ENCODE results near the gene PRR20C.
"Not testable (repeated sequence)": the region's sequence is repeated elsewhere in the genome, so short reads cannot be mapped to it uniquely, and the experiment has no call there.

The PRR20C gene

GRCh38 chr13:57153761-57154160 lies at the start of gene PRR20C:
Gene PRR20C, plus strand, starts transcription at chr13:57154061. Its CDS starts 387 bp downstream, at chr13:57154448.
- DNase-seq, result not testable (repeated sequence)

GRCh38 chr13:57114945-57115344 lies 38.9 kb upstream of the PRR20C start:
- DNase-seq, result no peak

- no peak for DNase-seq
These were observed 30.2 kb upstream of the PRR20C start for GRCh38 chr13:57123681-57124080.

- no peak for DNase-seq
These were observed 25.0 kb upstream of the PRR20C start for GRCh38 chr13:57128909-57129308.

GRCh38 chr13:57136093-57136492 lies 17.8 kb upstream of the PRR20C start:
- no peak for DNase-seq

GRCh38 chr13:57137585-57137984 lies 16.3 kb upstream of the PRR20C start:
- no peak for DNase-seq

- no peak for DNase-seq
These were observed 14.9 kb upstream of the PRR20C start for GRCh38 chr13:57138988-57139387.

GRCh38 chr13:57139781-57140180 lies 14.1 kb upstream of the PRR20C start:
- DNase-seq, result not testable (repeated sequence)

- not testable (repeated sequence) for DNase-seq
These were observed 13.5 kb upstream of the PRR20C start, which contains the start of gene PRR20A for GRCh38 chr13:57140235-57140968. Gene PRR20A, plus strand, starts transcription at chr13:57140918. Its CDS starts 387 bp downstream, at chr13:57141305.

- DNase-seq, result not testable (repeated sequence)
These were observed 6.7 kb upstream of the PRR20C start, which contains the start of gene PRR20B for GRCh38 chr13:57147188-57147587. Gene PRR20B, plus strand, starts transcription at chr13:57147488. Its CDS starts 387 bp downstream, at chr13:57147875.

- not testable (repeated sequence) for DNase-seq
These were observed 5.8 kb upstream of the PRR20C start for GRCh38 chr13:57148106-57148505.

- not testable (repeated sequence) for DNase-seq
These were observed 6.5 kb downstream of the PRR20C start, which contains the start of gene PRR20D for GRCh38 chr13:57160332-57160731. Gene PRR20D, plus strand, starts transcription at chr13:57160632. Its CDS starts 387 bp downstream, at chr13:57161019.

- DNase-seq, result not testable (repeated sequence)
These were observed 13.0 kb downstream of the PRR20C start, which contains the start of gene PRR20E for GRCh38 chr13:57166897-57167296. Gene PRR20E, plus strand, starts transcription at chr13:57167197. Its CDS starts 387 bp downstream, at chr13:57167584.

- DNase-seq, result no peak
These were observed 37.8 kb downstream of the PRR20C start for GRCh38 chr13:57191667-57192066.

Measured in NCI-H2029 treated with DMSO at 0.1 percent for 48 hours (cell line).